HepG2 (cell line): ENCODE data around the gene SVOPL. TPM values are rescaled to one million over a fixed set of nuclear protein-coding genes. Genes with fewer than 3 reads are reported as not detected.

Source experiments
- BORCS8-MEF2B ChIP-seq: sonication (generic); formaldehyde crosslinking; IDR thresholded peaks from 2 replicates; pipeline ENCODE4 v1.8.0; 2022; ENCODE audit warnings: mild to moderate bottlenecking, missing genetic modification reagents
- BRCA1 ChIP-seq: sonication (generic); formaldehyde crosslinking; IDR thresholded peaks from 2 replicates; pipeline ENCODE4 v1.4.0; 2020; ENCODE audit warnings: missing genetic modification reagents
- FLYWCH1 ChIP-seq: sonication (generic); formaldehyde crosslinking; IDR thresholded peaks from 2 replicates; pipeline ENCODE4 v1.8.1; 2023; ENCODE audit warnings: mild to moderate bottlenecking, missing genetic modification reagents
- IRF2 ChIP-seq: IDR thresholded peaks from 2 replicates; pipeline ENCODE4 v1.6.1; 2018; ENCODE audit warnings: missing genetic modification reagents, missing compliant biosample characterization
- KDM3A ChIP-seq: IDR thresholded peaks from 2 replicates; pipeline ENCODE4 v1.6.1; 2018; ENCODE audit warnings: low read depth, missing compliant biosample characterization
- PITX1 ChIP-seq: sonication (generic); formaldehyde crosslinking; IDR thresholded peaks from 2 replicates; pipeline ENCODE4 v1.5.1; 2020; ENCODE audit warnings: mild to moderate bottlenecking, missing genetic modification reagents
- PPARG ChIP-seq: conservative IDR thresholded peaks from 2 replicates; pipeline ENCODE4 v1.6.1; 2016; ENCODE audit warnings: missing biosample characterization, missing genetic modification reagents
- SMYD3 ChIP-seq: sonication (generic); formaldehyde crosslinking; IDR thresholded peaks from 2 replicates; pipeline ENCODE4 v1.8.1; 2023; ENCODE audit warnings: mild to moderate bottlenecking, missing genetic modification reagents
- THAP11 ChIP-seq: IDR thresholded peaks from 2 replicates; pipeline ENCODE4 v1.6.1; 2016; ENCODE audit warnings: missing biosample characterization, missing genetic modification reagents
- ZBTB3 ChIP-seq: sonication (generic); formaldehyde crosslinking; IDR thresholded peaks from 2 replicates; pipeline ENCODE4 v1.4.0; 2020; ENCODE audit warnings: low read depth, mild to moderate bottlenecking, moderate library complexity, missing genetic modification reagents, borderline replicate concordance
- ZFP82 ChIP-seq: sonication (generic); formaldehyde crosslinking; IDR thresholded peaks from 2 replicates; pipeline ENCODE4 v1.5.1; 2020; ENCODE audit warnings: mild to moderate bottlenecking, missing genetic modification reagents, borderline replicate concordance
- ZNF337 ChIP-seq: sonication (generic); formaldehyde crosslinking; IDR thresholded peaks from 2 replicates; pipeline ENCODE4 v1.5.1; 2020; ENCODE audit warnings: missing genetic modification reagents, low read depth, mild to moderate bottlenecking, borderline replicate concordance
- ZNF350 ChIP-seq: sonication (generic); formaldehyde crosslinking; IDR thresholded peaks from 2 replicates; pipeline ENCODE4 v1.4.0; 2020; ENCODE audit warnings: mild to moderate bottlenecking, low read depth, missing genetic modification reagents, borderline replicate concordance
- ZNF558 ChIP-seq: sonication (generic); formaldehyde crosslinking; IDR thresholded peaks from 2 replicates; pipeline ENCODE4 v1.9.0; 2022; ENCODE audit warnings: mild to moderate bottlenecking, missing genetic modification reagents, borderline replicate concordance
- polyA plus RNA-seq, 8 experiments: library from polyadenylated mRNA; depleted of rRNA in 3 of 8; stranded (reverse) in 7 of 8; unstranded in 1 of 8; fragments of >200 nt; fragmentation: Illumina TruSeq in 4 of 8; extraction: Trizol in 4 of 8; gene quantifications; 2 replicates each; pipeline versions ENCODE4 v1.2.1 to v1.2.3, GENCODE V29; 2011 to 2016; ENCODE audit warnings: low read depth in 4 of 8, missing spikeins in 1 of 8, mixed read lengths in 1 of 8; ENCODE audit not compliant: insufficient read depth in 1 of 8
- total RNA-seq, 5 experiments: library from RNA; depleted of rRNA; stranded (reverse); fragments of >200 nt; fragmentation: Illumina TruSeq; extraction: Trizol; gene quantifications; 2 replicates each; pipeline ENCODE4 v1.2.3, GENCODE V29; 2016; ENCODE audit warnings: low read depth in 1 of 5
- TF ChIP-seq, protein P1 (sequence below): sonication (generic); formaldehyde crosslinking; IDR thresholded peaks from 2 replicates; pipeline ENCODE4 v1.5.0; 2020; ENCODE audit warnings: mild to moderate bottlenecking, missing genetic modification reagents, borderline replicate concordance
- TF ChIP-seq, protein P2 (sequence below): sonication (generic); formaldehyde crosslinking; IDR thresholded peaks from 2 replicates; pipeline ENCODE4 v1.5.0; 2020; ENCODE audit warnings: mild to moderate bottlenecking, missing genetic modification reagents
- TF ChIP-seq, protein P3 (sequence below): sonication (generic); formaldehyde crosslinking; IDR thresholded peaks from 2 replicates; pipeline ENCODE4 v1.8.0; 2022; ENCODE audit warnings: mild to moderate bottlenecking, missing genetic modification reagents, borderline replicate concordance
- TF ChIP-seq, protein P4 (sequence below): sonication (generic); formaldehyde crosslinking; IDR thresholded peaks from 2 replicates; pipeline ENCODE4 v1.4.0; 2020; ENCODE audit warnings: missing genetic modification reagents

SVOPL gene
- total and polyA plus RNA-seq, 2 of the 13 experiments (the other 11 are each of a cell fraction or from before 2014, with no cell fraction given): not detected

DNA sequence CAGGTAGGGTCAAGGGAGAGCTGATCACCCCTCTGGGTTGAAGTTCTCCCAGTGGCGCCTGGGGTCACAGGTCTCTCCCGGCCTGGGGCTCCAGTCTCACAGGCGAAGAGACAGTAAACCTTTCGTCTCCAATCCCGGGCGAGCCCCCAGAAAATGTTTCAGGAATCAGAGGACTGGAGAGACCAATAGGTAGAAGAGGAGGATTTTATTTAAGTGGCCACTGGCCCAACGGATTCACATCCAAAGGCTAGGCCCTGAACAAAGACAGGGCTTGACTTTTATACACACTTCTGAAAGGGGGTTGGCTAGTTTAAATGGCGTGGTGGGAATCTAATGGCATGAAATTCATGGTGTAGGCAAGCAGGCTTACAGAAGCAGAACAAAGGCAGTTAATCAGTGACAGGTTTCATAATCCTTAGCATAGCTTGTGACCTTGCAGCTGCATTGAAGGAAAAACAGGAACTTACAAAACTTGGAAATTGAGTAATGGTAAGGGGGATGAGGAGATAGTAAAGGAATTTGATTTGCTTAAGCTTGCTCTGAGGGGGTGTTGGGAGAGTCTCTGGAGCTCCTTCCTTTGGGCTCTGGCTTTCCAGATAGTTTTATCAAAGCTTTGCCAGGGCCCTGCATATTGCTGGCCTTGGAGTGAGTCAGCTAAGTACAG is 135.6 kb downstream of the SVOPL start (continued):
- TF ChIP-seq ZNF337 (CRISPR knock-in tag) (0 out of 2 replicates have a peak, but pooled peaks have one; percentile 61), IRF2 (CRISPR knock-in tag) (peak; percentile 94), PPARG (peak; percentile 94), ZNF350 (CRISPR knock-in tag) (peak; percentile 46; the same call in 1 of the 2 replicates), SMYD3 (0 out of 2 replicates have a peak, but pooled peaks have one; percentile 33), ZFP82 (CRISPR knock-in tag) (0 out of 2 replicates have a peak, but pooled peaks have one; percentile 27), ZNF558 (CRISPR knock-in tag) (0 out of 2 replicates have a peak, but pooled peaks have one; percentile 29), BORCS8-MEF2B (no peak), THAP11 (peak; percentile 78), ZBTB3 (peak; percentile 77; the same call in 1 of the 2 replicates), FLYWCH1 (CRISPR knock-in tag) (no peak), PITX1 (CRISPR knock-in tag) (peak; percentile 73; the same call in 1 of the 2 replicates), KDM3A (CRISPR knock-in tag) (0 out of 2 replicates have a peak, but pooled peaks have one; percentile 53), BRCA1 (CRISPR knock-in tag) (no peak)
- TF ChIP-seq, protein P1, sequence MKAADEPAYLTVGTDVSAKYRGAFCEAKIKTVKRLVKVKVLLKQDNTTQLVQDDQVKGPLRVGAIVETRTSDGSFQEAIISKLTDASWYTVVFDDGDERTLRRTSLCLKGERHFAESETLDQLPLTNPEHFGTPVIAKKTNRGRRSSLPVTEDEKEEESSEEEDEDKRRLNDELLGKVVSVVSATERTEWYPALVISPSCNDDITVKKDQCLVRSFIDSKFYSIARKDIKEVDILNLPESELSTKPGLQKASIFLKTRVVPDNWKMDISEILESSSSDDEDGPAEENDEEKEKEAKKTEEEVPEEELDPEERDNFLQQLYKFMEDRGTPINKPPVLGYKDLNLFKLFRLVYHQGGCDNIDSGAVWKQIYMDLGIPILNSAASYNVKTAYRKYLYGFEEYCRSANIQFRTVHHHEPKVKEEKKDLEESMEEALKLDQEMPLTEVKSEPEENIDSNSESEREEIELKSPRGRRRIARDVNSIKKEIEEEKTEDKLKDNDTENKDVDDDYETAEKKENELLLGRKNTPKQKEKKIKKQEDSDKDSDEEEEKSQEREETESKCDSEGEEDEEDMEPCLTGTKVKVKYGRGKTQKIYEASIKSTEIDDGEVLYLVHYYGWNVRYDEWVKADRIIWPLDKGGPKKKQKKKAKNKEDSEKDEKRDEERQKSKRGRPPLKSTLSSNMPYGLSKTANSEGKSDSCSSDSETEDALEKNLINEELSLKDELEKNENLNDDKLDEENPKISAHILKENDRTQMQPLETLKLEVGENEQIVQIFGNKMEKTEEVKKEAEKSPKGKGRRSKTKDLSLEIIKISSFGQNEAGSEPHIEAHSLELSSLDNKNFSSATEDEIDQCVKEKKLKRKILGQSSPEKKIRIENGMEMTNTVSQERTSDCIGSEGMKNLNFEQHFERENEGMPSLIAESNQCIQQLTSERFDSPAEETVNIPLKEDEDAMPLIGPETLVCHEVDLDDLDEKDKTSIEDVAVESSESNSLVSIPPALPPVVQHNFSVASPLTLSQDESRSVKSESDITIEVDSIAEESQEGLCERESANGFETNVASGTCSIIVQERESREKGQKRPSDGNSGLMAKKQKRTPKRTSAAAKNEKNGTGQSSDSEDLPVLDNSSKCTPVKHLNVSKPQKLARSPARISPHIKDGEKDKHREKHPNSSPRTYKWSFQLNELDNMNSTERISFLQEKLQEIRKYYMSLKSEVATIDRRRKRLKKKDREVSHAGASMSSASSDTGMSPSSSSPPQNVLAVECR (CRISPR knock-in tag): peak; percentile 39; the same call in 1 of the 2 replicates
- TF ChIP-seq, protein P2, sequence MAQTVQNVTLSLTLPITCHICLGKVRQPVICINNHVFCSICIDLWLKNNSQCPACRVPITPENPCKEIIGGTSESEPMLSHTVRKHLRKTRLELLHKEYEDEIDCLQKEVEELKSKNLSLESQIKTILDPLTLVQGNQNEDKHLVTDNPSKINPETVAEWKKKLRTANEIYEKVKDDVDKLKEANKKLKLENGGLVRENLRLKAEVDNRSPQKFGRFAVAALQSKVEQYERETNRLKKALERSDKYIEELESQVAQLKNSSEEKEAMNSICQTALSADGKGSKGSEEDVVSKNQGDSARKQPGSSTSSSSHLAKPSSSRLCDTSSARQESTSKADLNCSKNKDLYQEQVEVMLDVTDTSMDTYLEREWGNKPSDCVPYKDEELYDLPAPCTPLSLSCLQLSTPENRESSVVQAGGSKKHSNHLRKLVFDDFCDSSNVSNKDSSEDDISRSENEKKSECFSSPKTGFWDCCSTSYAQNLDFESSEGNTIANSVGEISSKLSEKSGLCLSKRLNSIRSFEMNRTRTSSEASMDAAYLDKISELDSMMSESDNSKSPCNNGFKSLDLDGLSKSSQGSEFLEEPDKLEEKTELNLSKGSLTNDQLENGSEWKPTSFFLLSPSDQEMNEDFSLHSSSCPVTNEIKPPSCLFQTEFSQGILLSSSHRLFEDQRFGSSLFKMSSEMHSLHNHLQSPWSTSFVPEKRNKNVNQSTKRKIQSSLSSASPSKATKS (CRISPR knock-in tag): 0 out of 2 replicates have a peak, but pooled peaks have one; percentile 61
- TF ChIP-seq, protein P3, sequence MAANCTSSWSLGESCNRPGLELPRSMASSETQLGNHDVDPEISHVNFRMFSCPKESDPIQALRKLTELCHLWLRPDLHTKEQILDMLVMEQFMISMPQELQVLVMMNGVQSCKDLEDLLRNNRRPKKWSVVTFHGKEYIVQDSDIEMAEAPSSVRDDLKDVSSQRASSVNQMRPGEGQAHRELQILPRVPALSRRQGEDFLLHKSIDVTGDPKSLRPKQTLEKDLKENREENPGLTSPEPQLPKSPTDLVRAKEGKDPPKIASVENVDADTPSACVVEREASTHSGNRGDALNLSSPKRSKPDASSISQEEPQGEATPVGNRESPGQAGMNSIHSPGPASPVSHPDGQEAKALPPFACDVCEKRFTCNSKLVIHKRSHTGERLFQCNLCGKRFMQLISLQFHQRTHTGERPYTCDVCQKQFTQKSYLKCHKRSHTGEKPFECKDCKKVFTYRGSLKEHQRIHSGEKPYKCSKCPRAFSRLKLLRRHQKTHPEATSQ (CRISPR knock-in tag): peak; percentile 40; the same call in 1 of the 2 replicates
- TF ChIP-seq, protein P4, sequence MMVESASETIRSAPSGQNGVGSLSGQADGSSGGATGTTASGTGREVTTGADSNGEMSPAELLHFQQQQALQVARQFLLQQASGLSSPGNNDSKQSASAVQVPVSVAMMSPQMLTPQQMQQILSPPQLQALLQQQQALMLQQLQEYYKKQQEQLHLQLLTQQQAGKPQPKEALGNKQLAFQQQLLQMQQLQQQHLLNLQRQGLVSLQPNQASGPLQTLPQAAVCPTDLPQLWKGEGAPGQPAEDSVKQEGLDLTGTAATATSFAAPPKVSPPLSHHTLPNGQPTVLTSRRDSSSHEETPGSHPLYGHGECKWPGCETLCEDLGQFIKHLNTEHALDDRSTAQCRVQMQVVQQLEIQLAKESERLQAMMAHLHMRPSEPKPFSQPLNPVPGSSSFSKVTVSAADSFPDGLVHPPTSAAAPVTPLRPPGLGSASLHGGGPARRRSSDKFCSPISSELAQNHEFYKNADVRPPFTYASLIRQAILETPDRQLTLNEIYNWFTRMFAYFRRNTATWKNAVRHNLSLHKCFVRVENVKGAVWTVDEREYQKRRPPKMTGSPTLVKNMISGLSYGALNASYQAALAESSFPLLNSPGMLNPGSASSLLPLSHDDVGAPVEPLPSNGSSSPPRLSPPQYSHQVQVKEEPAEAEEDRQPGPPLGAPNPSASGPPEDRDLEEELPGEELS (CRISPR knock-in tag): peak; percentile 85
